ENCODE results near the gene SRC. TPM values are rescaled to one million over a fixed set of nuclear protein-coding genes. Genes with fewer than 3 reads are reported as not detected.

SRC gene
- total and polyA plus RNA-seq, 8 donors: 21.3 to 78.4 (median 36.8) TPM

DNA sequence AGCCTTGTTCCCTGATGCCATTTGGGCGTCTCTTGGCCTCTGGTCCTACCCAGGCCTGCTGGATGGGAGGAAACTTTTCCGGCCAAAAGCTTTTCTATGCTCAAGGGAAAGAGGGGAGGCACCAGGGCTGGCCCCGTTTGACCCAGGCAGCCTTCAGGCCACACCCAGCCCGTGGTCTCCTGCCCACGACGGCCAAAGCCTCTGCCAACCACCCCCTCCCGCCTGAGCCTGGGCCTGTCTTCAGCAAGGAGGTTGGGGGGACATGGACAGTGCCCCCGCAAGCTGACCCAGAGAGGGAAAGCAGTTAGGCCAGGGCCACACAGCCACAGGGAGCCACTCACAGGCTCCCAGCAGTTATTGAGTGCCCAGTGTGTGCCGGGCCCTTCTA lies 49.5 kb downstream of the SRC start:
- no peak for FAIRE-seq
- intact Hi-C loops (cut with DNase I): loop anchor here in 1 of 3 donors (10.0 kb wide), 1 partner anchor 129 kb away; the partner anchor contains the start of genes BLCAP and NNAT
- no peaks in the 10 kb centered on the region for H3K27me3 ChIP-seq
- no peaks in the 10 kb centered on the region for H3K9me3 ChIP-seq
- no peak for TF ChIP-seq CTCF (IDR thresholded peaks at IDR 0.05)
- peak in 1 of 6 donors; percentile 56 for DNase-seq
- no peak overlapping the region for H3K4me3 ChIP-seq
- peaks cover 0 to 16% (median 6%) of the 10 kb centered on the region in 3 donors for H3K36me3 ChIP-seq
- no peak overlapping the region for H3K27ac ChIP-seq
- H3K4me1 ChIP-seq: no peaks in the 10 kb centered on the region
- ATAC-seq: no peak
- WGBS, 2 donors: 84 to 89% methylated on average over 9 of the region's 9 CpGs

DNA sequence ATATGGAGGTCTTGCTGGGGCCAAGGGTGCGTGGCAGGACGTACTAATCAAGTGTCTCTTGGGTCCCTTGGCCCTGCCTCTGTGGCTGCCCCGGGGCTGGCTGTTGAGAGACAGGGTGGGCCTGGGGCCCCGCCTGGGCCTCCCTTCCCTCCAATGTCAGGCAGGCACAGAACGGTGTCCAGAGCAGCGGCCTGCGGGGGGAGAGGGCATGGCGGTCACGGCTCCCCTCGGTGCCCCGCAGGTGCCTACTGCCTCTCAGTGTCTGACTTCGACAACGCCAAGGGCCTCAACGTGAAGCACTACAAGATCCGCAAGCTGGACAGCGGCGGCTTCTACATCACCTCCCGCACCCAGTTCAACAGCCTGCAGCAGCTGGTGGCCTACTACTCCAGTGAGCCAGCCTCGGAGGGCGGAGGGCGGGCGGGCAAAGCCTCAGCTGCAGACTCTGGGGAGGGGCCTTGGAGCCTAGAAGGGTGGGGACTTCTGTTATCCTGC lies 50.0 kb downstream of the SRC start:
- DNase-seq (peak in 2 of 6 donors; percentile 21 to 55), ATAC-seq (no peak), FAIRE-seq (no peak)
- Histone ChIP-seq H3K27ac (no peak overlapping the region), H3K27me3 (no peaks in the 10 kb centered on the region), H3K9me3 (no peaks in the 10 kb centered on the region), H3K36me3 (peaks cover 0 to 16% (median 6%) of the 10 kb centered on the region in 3 donors), H3K4me3 (no peak overlapping the region), H3K4me1 (no peaks in the 10 kb centered on the region)
- intact Hi-C loops (cut with DNase I): loop anchor here in 1 of 3 donors (10.0 kb wide), 1 partner anchor 129 kb away; the partner anchor contains the start of genes BLCAP and NNAT
- 88 to 89% methylated on average over 18 to 22 of the region's 22 CpGs for WGBS, 2 donors
- TF ChIP-seq CTCF (IDR thresholded peaks at IDR 0.05): no peak

- no peaks in the 10 kb centered on the region for H3K4me1 ChIP-seq
- no peak overlapping the region for H3K4me3 ChIP-seq
- H3K9me3 ChIP-seq: no peaks in the 10 kb centered on the region
- FAIRE-seq (no peak), ATAC-seq (no peak), DNase-seq (peak in 1 of 6 donors; percentile 49)
- no peaks in the 10 kb centered on the region for H3K27me3 ChIP-seq
- intact Hi-C loops (cut with DNase I): loop anchor here in 1 of 3 donors (10.0 kb wide), 1 partner anchor 128 kb away; the partner anchor contains the start of genes BLCAP and NNAT
- peaks cover 0 to 16% (median 6%) of the 10 kb centered on the region in 3 donors for H3K36me3 ChIP-seq
- TF ChIP-seq CTCF (IDR thresholded peaks at IDR 0.05): no peak
- WGBS, 2 donors: 86 to 88% methylated on average over 17 to 20 of the region's 20 CpGs
- no peak overlapping the region for H3K27ac ChIP-seq
Observed at GRCh38 chr20:37396416-37397075, 50.6 kb downstream of the SRC start.

GRCh38 chr20:37397076-37397953 lies 51.4 kb downstream of the SRC start:
- intact Hi-C loops (cut with DNase I): loop anchor here in 1 of 3 donors (10.0 kb wide), 1 partner anchor 127 kb away; the partner anchor contains the start of genes BLCAP and NNAT
- TF ChIP-seq CTCF (IDR thresholded peaks at IDR 0.05): no peak
- 90 to 92% methylated on average over 24 of the region's 24 CpGs for WGBS, 2 donors
- no peak overlapping the region for H3K4me3 ChIP-seq
- no peaks in the 10 kb centered on the region for H3K27me3 ChIP-seq
- no peak for FAIRE-seq
- no peaks in the 10 kb centered on the region for H3K4me1 ChIP-seq
- no peak for ATAC-seq
- no peaks in the 10 kb centered on the region for H3K9me3 ChIP-seq
- H3K27ac ChIP-seq: no peak overlapping the region
- DNase-seq: peak in 1 of 6 donors; percentile 65
- H3K36me3 ChIP-seq: peaks cover 0 to 18% (median 6%) of the 10 kb centered on the region in 3 donors

Measured in pancreas (tissue), 10 donors.